ENCODE data around the gene TSPAN11.

The TSPAN11 gene

DNA sequence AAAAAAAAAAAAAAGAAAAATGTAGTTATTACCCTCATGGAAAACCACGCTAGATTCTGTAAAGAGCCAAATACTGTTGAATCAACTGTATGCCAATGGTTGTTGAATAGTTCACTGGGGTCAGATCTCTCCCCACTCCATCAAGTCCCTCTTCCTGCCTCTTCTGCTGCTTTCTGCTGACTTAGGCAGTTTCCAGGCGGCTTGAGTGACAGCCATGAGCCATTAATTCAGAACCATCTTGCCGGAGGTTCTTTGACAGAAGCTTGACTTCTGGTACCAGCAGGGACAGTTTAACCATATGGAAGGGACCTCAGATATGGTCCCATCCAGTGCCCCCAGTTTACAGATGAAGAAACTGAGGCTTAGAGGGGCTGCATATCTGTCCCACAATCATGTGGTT is 34.5 kb downstream of the TSPAN11 start:
- no peak for DNase-seq (ENCODE audit: low read depth)

DNA sequence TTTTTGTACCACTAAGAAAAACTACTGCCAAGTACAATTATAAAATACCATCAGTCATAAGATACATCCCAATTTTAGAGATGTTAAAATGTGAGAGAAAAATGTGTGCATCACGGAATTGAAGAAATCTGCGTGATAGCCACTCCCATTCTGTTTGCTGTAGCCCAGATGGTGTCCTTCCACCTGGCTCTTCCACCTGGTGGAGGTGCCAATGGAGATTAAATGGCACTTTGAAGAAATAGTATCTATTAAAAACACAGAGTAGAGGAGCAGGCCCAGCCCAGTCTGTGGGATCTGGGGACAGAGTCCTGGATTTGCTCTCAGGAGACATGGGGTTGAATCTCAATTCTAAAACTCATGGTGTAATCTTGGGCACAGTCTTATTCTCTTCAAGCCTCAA is 35.5 kb downstream of the TSPAN11 start:
- DNase-seq (ENCODE audit: low read depth): no peak

DNA sequence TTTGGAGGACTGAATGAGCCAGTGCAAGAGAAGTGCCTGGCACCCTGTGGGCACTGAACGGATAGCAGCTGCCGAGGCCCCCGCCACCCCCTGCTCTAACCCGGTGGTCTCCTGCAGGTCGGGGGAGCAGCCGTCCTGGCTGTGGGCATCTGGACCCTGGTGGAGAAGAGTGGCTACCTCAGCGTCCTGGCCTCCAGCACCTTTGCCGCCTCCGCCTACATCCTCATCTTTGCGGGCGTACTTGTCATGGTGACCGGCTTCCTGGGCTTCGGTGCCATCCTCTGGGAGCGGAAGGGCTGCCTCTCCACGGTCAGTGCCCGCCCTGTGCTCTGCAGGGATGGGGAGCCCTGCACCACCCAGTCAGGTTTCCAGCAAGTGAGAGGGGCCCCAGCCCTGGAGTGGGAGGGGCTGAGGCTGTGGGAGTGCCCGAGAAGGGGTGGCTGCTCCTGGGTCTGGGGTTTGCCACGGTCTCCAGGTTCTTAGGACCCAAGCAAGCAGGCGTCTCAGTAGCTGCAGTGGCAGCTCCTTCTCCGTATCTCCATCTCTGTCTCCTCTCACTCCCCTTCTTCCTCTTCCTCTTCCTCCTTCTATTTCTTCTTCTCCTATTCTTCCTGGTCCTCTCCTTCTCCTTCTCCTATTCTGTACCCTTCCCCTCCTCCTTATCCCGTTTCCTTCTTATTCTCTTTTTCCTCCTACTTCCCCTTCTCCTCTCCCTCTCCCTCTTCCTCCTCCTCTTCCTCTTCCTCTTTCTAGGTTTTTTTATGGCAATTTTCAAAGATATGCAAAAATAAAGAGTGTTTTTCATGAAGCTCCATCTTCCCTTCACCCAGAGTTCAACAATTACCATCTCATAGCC is 37.4 kb downstream of the TSPAN11 start:
- no peak for DNase-seq (ENCODE audit: low read depth)

DNA sequence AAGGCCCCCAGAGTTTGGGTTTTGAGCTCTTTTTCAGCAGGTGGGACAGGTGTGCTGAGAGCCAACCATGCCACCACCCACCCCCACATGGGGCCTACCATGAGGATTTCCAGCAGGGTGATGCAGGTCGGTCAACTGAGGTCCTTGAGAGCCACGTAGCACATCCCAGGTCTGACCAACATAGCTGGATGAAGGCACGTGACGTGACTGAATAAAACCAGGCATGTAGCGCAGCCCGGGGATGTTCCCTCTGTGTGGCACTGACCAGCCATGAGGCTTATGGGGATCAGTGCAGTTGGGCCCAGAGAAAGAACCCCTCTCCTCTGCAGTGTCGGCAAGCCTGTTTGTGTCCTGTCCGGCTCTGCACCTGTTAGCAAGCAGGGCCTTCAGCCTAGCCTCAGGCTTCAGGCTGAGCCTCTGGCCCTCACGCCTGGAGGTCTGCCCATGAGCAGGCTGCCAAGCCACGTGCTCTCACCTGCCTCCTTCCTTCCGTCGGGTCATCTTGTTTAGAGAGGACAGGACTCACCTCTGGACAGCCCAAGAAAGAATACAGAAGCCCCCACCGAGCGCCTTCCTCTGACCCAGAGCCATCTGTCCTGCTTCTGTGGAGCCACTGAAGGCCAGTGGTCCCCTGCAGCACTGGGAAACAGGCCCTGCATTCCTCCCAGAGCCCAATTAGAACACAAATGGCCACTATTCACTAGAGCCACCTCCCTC is 38.5 kb downstream of the TSPAN11 start:
- no peak for DNase-seq (ENCODE audit: low read depth)

DNA sequence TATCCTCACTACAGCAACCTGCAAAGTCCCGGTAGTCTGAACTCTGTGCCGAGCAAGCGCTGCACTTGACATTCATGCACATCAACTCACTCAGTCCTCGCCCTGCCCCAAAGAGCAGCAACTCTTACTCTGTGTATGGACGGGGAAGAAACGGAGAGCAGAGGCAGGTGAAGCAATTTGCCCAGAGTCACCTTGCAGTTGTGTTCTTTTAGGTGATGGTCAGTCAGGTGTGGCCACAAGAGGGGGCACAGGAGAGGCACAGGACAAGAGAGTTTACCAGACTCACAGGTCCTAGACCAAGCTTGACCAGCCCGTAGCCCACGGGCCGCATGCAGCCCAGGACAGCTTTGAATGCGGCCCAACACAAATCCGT is 39.1 kb downstream of the TSPAN11 start:
- DNase-seq (ENCODE audit: low read depth): no peak

DNA sequence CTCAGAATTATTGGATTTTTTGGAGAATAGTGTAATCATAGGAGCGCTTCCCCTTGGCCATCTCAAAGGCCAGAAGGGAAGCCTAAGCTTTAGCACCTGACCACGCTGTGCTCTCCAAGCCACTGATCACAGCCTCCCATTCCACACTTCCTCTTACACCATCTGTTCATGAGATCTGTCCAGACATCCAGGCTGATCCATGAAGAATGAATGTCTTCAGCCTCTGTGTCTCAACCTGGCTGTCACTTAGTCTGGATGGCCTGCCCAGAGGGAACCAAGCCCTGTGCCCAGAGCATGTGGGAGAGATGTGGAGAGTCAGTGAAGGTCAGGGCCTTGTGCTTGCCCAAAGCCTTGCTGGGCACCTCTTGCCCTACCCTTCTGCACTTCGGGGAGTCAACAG is 40.5 kb downstream of the TSPAN11 start:
- no peak for DNase-seq (ENCODE audit: low read depth)

DNA sequence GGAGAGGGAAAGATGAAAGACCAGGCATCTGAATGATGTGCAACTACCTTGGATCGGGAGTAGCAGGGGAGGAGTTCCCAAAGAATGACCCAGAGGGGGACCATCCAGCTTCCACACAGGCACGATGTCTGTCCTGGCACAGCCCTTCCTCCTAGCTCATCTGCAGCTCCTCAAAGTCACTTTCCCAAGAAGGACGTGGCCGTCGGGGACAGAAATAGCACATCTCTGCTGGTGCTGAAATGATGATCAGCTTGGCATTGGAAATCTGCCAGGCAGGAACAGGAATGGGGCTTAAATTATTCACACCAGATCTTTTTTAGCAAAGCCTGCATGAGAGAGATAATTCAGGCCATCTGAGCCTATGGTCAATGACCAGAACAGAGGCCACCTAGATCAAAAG is 41.7 kb downstream of the TSPAN11 start:
- no peak for DNase-seq (ENCODE audit: low read depth)

DNA sequence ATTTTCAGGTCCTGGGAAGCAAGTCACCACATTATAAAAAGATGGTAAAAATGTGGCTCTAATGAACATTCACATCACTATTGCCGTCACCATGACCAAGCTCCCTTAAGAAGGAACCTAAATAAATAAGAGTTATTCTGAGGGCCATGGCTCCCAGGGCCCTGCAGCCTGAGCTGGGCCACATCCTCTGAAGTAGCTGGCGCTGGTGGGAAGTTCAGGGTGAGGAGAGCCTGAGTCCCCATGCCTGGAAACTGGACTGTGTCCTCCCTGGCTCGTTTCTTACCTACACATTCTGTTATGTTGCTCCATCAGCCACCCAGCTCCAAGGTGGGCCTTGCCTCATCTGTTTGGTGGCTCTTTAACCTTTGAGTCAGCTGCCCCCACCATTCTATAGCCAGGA is 42.5 kb downstream of the TSPAN11 start:
- no peak for DNase-seq (ENCODE audit: low read depth)

DNA sequence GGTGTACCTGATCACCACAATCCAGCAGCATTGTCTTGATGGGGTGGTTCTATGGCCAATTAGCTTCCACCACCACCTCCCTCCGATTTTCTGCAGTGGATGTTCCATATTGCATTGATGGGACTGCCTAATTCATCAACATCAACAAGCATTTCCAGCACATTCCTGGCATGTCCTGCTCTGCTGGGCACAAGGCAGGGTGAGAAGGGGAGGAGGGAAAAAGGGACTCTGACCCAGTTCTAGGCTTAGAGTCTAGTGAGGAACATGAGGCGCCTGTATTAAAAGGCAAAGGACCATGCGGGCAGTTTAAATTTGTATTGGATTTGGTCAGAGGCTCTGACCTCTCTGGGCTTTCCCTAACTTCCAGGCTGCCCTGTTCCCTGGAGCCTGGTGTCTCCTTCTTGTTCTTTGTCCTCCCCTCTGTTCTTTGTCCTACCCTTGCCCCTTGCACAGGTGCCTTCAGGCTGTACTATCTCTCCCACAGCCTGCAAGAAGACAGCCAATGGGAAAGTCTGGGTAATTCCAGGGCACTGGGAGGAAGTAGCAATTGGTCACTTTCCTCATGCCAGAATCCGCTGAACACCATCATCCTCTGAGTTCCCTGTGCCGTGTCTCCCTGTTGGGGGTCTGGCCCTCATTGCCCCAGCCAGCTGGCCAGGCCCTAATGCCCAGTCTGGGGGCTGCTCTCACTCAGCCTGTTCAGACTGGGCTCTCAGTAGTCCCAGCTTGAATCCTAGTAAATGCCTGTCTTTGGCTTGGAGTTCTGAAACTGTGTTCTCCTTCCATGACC is 43.3 kb downstream of the TSPAN11 start:
- DNase-seq (ENCODE audit: low read depth): no peak

DNA sequence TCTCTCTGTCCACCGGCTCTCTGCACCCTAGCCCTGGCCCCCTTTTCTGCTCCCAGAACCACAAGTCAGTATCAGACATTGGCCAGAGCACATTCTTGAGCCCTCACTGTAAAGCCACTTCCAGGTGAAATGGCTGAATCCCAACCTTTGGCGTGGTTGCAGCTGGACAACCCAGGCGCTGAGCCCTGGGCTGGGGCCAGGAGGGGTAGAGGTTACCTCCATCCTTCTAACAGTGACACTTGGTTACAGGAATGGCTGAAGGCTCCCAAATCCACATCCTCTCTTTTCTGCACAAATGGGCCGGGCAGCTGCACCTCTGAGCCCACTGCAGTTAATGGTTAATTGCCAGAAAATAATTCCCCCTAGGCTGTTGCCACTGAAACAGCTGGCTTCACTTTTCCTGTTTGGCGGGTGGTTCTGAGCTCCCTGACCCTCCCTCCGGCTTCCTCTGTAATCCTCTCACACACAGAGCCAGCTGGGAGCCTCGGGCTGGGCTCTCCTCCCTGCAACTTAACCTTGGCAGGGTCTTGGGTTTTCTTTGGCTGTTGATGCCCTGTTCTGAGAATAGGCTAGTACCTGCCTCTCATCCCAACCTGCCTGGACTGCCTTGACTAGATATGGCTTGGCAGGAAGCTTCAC is 44.1 kb downstream of the TSPAN11 start:
- no peak for DNase-seq (ENCODE audit: low read depth)

DNA sequence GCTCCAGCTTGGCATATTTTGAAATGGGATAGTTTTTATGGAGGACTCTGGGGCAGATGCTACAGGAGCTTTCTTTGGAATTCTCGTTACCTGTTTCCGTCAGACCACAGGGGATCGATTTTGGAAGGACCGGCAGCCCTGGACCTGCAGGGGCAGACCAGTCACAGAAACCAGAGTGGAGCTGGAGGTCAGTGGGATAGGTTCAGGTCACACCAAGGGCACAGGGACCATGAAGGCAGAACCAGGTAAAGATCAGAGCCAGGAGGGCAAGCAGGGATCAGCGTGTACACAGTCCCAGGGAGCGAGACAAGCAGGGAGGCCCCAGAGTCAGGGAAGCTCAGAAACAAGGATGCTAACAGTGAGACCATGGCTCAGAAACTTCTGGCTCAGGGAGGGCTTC is 45.5 kb downstream of the TSPAN11 start:
- no peak for DNase-seq (ENCODE audit: low read depth)

DNA sequence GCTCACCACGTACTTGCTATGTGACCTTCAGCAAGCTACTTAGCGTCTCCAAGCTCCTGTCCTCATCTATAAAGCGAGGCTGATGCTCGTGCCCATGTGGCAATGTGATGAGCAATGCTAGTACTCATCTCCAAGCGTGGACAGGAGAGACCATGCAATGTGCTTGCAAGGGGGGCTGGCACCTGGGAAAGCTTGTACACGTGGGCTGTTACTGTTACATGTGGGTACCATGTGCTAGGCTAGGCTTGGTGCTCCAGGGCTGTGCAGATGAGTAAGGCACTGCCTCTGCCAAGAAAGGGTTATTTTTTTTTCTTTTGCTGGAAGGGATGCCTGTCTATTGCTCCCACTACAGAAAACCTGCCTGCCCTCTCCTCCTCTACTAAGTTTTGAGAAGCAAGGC is 46.6 kb downstream of the TSPAN11 start:
- no peak for DNase-seq (ENCODE audit: low read depth)

DNA sequence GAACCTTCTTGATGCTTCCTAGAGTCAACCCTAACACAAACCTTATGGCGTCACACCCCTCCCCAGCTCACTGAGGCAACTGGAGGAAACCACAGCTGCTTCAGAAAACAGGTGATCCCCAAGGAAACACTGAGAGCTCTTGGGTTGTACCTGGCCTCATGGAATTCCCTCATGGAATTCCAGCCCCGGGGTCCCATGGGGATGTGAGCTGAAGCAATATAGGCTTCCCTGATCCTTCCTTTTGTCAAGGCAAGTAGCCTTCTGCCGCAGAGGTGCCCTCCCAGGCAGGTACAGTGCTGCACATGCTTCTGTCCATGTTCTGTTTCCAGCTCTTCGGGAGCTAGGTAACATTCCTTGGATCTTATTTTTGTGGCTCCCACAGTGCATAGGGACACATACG is 47.3 kb downstream of the TSPAN11 start:
- no peak for DNase-seq (ENCODE audit: low read depth)

DNA sequence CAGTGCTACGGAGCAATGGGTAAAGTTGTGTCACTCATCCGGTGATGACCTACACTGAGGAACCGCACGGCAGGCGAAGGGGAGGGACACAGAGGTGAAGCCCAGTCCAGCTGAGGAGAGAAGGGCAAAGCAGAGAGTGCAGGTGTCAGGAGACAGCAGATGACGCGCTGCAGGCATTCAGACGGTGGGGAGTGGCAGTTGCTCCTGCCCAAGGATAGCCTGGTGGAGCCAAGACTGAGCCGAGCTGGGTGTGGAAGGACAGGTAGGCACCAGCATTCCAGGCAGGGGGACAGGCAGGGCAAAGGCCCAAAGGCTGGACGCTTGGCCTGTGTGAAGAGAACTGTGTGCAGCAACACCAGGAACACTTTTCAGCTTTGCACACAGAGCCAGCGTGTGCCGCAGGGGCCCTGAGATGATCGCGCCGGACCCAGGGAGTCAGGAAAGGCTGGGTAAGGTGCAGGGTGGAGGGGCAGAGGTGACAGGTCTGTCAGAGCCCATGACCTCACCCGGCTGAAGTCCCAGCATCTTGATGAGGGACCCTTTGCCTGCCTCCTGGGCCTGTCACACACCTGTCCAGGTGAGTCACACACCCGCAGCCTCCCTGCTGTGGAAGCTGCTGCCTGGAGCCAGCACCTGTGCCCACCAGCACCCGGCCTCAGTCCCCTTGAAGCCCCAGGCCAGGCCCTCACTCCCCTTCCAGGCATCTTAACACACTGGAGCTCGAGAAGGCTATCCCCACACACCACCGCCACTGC is 48.4 kb downstream of the TSPAN11 start:
- DNase-seq (ENCODE audit: low read depth): no peak

DNA sequence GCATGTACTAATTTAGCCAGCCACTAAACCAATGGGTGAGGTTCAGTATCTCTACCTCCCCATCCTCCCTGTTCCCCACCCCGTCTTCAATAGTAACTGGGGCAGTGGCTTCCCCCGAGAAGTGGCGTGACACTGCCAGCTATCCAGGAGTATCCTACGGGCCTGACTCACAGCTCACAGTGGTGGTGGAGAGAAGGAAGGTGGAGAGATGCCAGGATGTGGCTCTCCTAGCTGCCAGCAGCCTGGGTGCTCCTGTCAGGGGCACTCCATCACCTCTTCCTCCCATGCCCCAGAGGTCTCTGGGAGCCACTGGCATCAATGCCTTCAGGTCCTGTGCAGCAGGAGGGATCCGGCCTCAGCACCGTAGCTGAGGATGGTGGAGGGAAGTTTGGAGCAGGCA is 49.0 kb downstream of the TSPAN11 start:
- no peak for DNase-seq (ENCODE audit: low read depth)

DNA sequence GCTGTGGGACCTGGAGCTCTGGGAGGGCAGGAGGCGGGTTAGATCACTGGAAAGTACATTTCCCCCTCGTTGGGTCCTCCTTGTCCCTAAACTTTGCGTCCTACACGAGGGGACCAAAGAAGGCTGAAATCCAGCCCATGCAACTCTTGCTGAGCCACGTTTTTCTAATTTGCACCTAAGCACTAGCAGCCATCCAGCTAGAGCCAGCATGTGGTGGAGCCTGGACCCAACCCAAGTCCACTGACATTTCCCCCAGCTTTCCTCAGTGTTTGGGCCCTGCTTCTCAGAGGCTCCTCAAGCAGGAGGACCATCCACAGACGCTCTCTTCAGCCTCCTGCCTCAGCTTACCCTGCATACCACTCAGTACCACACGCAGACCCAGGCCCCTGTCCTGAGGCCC is 49.7 kb downstream of the TSPAN11 start:
- no peak for DNase-seq (ENCODE audit: low read depth)

DNA sequence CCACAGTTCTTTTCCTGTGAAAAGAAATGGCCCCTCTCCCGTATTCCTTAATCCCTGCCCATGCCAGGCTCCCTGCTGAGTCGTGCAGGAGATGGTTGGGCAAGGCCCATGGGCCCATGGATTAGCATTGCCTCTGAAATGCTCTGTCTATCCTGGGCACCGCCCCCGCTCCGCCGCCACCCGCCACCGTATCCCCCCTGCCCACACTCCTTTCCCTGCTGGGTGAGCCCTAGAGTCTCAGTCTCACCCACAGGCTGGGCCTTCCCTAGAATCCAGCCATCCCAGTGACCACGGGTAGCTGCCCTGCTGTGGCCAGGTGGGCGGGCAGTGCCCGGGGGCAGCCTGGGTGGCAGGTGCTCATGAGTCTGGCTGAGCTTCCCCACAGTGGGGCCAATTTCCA is 50.6 kb downstream of the TSPAN11 start:
- no peak for DNase-seq (ENCODE audit: low read depth)

DNA sequence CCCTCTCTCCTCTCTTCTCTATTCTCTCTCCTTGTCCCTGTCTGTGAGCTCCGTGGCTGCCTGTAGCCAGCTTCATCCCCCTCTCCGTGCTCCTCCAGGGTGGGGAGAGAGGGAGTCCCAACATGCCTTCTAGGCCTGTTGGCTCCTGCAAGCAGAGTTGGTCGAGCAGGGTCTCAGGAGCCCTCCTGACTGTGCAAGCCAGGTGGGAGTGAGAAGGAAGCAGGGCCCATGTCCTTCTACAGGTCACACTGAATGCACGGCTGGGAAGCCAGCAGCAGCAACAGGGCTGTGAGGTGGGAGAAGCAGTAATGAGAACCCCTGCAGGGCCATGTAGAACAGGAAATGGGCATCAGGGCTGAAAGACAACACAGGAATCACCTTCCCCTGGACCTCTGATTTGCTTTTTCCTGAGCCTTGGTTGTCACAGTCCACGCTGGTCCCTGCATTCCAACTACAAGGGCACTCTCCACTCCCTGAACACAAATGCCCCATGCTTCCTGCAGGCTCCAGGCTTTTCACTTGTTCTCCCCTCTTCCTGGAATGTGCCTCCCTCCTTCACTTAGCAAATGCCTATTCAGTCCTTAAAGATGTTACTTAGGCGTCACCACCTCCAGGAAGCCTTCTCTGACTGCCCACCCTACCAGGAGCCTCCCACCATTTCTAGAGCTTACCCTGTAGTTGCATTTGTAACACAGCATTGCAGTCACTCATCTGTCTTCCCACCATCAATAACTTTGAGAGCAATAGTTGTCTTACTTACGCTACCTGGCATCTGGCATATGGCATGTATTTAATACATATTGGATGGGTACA is 51.2 kb downstream of the TSPAN11 start:
- no peak for DNase-seq (ENCODE audit: low read depth)

DNA sequence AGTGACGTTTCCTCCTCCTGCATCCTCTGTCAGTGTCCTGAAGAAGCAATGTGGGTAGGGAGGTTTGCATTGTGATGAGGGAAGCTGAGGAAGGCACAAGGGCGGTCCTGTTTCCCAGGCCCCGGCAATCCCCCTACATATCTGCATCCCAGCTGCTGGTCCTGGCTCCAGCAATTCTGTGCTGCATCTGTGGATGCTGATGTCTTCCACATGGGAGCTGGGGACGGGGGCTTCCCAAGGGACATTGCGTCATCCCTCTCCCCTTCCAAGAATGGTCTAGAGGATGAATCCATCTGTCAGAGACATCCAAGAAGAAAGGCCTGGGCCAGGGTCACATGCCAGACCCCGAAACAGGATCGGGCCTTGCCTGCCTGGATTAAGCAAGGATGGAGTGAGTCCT is 52.1 kb downstream of the TSPAN11 start:
- no peak for DNase-seq (ENCODE audit: low read depth)

DNA sequence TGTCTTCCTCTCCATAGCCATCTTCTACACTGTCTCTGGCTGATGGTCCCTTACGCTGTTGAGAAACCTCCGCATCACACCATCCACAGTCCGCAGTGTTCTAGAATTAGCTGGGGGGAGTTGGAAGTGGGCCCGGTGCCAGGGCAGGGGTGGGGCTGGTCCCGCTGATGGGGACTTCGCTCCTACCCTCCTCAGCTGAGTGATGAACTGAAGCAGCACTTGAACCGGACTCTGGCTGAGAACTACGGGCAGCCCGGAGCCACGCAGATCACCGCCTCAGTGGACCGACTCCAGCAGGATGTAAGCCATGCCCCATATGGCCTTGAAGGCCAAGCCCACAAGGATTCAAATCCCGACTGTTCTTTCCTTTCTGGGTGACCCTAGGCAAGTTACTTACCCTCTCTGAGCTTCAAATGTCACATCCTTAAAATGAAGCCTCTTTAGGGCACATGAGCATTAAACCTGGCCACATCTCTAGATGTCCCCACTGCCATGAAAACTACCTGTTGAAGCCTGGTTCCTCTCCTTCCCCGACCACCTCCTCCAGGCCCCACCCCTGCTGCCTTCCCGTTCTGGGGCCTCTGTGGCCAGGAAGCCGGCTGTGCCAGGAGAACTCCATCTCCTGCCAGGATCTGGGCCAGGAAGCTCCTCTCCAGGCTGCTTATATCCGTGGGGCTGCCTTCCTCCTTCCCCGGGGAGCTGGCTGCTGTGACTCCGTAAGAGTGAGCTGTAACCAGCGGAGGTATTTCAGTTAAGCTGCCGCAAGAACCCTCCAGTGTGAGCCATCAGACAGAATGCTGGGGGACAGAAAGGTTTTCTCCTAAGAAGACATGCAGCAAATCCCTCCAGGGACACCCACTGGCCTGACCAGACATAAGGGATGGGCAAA is 53.1 kb downstream of the TSPAN11 start:
- DNase-seq (ENCODE audit: low read depth): no peak
